HG02588 (cell line): Measurements from ENCODE around the gene PTPRN2.
"Not testable (repeated sequence)": the region's sequence is repeated elsewhere in the genome, so short reads cannot be mapped to it uniquely, and the experiment has no call there.

ENCODE experiments used
- ATAC-seq: cut with Tn5 transposase; IDR thresholded peaks from one replicate; pipeline ENCODE4 v1.9.1; 2021; ENCODE audit warnings: mild to moderate bottlenecking, moderate library complexity; ENCODE audit not compliant: unreplicated experiment

PTPRN2 gene

GRCh38 chr7:157853076-157853788 lies 734.4 kb downstream of the PTPRN2 start:
- ATAC-seq = no peak

- ATAC-seq = no peak
These were observed 736.0 kb downstream of the PTPRN2 start for GRCh38 chr7:157851501-157852067.

- no peak for ATAC-seq
These were observed 736.9 kb downstream of the PTPRN2 start for GRCh38 chr7:157850481-157851444.

GRCh38 chr7:157849726-157850125 lies 737.9 kb downstream of the PTPRN2 start:
- ATAC-seq = no peak

GRCh38 chr7:157849341-157849596 lies 738.4 kb downstream of the PTPRN2 start:
- ATAC-seq = no peak

GRCh38 chr7:157848508-157849340 lies 738.9 kb downstream of the PTPRN2 start:
- ATAC-seq = no peak

GRCh38 chr7:157847756-157848487 lies 739.7 kb downstream of the PTPRN2 start:
- not testable (repeated sequence) for ATAC-seq

GRCh38 chr7:157846746-157847145 lies 740.9 kb downstream of the PTPRN2 start:
- not testable (repeated sequence) for ATAC-seq

- ATAC-seq = no peak
These were observed 741.4 kb downstream of the PTPRN2 start for GRCh38 chr7:157846271-157846670.

GRCh38 chr7:157845203-157845835 lies 742.3 kb downstream of the PTPRN2 start:
- no peak for ATAC-seq

GRCh38 chr7:157844611-157845010 lies 743.0 kb downstream of the PTPRN2 start:
- ATAC-seq = no peak

- no peak for ATAC-seq
These were observed 743.5 kb downstream of the PTPRN2 start for GRCh38 chr7:157844141-157844540.

GRCh38 chr7:157843336-157844140 lies 744.1 kb downstream of the PTPRN2 start:
- no peak for ATAC-seq

GRCh38 chr7:157841773-157842370 lies 745.8 kb downstream of the PTPRN2 start:
- no peak for ATAC-seq

- ATAC-seq = no peak
These were observed 746.5 kb downstream of the PTPRN2 start for GRCh38 chr7:157840914-157841772.

- ATAC-seq = no peak
These were observed 747.3 kb downstream of the PTPRN2 start for GRCh38 chr7:157840174-157840913.

GRCh38 chr7:157839672-157840167 lies 747.9 kb downstream of the PTPRN2 start:
- no peak for ATAC-seq
